ENCODE data around the gene TIPIN.

Gene TIPIN, protein sequence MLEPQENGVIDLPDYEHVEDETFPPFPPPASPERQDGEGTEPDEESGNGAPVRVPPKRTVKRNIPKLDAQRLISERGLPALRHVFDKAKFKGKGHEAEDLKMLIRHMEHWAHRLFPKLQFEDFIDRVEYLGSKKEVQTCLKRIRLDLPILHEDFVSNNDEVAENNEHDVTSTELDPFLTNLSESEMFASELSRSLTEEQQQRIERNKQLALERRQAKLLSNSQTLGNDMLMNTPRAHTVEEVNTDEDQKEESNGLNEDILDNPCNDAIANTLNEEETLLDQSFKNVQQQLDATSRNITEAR

DNA sequence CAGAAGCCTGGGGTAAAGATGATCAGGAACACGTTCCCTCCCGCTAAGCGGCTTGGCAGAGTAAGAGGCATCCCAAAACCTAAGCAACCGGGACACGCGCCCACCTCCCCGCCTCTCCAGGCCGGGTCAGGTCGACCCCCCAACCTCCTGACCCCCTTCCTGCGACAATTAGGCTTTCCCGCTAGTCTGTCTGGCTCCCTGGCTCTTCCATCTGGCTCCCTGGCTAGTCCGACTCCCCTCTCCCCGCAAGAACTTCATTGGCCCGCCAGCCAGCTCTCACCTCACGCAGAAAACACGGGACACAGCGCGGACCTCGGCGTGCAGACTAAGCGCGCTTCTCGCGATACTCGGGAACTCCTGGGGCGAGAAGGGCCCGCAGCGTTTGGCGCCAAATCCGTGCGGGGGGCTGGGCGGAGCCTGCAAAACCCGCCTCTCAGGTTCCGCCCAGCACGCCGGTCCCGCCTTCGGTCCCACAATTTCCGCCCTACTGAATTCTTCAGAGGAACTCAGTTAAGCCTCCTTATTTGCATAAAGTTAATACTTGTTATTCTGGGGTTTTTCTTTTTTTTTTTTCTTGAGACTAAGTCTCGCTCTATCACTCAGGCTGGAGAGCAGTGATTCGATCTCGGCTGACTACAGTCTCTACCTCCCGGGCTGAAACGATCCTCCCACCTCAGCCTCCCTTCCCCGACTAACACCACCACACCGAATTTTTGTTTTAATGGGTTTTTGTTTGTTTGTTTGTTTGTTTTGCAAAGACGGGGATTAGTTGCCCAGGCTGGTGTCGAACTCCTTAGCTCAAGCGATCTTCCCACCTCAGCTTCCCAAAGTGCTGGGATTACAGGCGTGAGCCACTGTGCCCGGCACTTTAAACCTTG is at the start of gene TIPIN:
Gene TIPIN, minus strand, starts transcription at position 327 of the 878 bp plus-strand sequence. CDS start 3,738 bp downstream, outside the sequence.
- TF ChIP-seq, protein P1, sequence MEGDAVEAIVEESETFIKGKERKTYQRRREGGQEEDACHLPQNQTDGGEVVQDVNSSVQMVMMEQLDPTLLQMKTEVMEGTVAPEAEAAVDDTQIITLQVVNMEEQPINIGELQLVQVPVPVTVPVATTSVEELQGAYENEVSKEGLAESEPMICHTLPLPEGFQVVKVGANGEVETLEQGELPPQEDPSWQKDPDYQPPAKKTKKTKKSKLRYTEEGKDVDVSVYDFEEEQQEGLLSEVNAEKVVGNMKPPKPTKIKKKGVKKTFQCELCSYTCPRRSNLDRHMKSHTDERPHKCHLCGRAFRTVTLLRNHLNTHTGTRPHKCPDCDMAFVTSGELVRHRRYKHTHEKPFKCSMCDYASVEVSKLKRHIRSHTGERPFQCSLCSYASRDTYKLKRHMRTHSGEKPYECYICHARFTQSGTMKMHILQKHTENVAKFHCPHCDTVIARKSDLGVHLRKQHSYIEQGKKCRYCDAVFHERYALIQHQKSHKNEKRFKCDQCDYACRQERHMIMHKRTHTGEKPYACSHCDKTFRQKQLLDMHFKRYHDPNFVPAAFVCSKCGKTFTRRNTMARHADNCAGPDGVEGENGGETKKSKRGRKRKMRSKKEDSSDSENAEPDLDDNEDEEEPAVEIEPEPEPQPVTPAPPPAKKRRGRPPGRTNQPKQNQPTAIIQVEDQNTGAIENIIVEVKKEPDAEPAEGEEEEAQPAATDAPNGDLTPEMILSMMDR (IDR thresholded peaks at IDR 0.05), result no peak
- peak within 1 kb of the TSS; percentile 69 for H3K27ac ChIP-seq
- H3K27me3 ChIP-seq, result no peaks in the 10 kb centered on the region
- no peaks in the 10 kb centered on the region for H3K9me3 ChIP-seq
- peak within 1 kb of the TSS; percentile 66 to 90 for H3K4me3 ChIP-seq (ENCODE audit: low read depth in 1 of 2, low read length in 1 of 2)
- H3K4me1 ChIP-seq (ENCODE audit: control insufficient read depth in 1 of 2, insufficient read depth in 1 of 2, low read depth in 1 of 2, low read length in 1 of 2), result peaks cover 25 to 28% of the 10 kb centered on the region in 2 experiments
- no peaks in the 10 kb centered on the region for H3K36me3 ChIP-seq

DNA sequence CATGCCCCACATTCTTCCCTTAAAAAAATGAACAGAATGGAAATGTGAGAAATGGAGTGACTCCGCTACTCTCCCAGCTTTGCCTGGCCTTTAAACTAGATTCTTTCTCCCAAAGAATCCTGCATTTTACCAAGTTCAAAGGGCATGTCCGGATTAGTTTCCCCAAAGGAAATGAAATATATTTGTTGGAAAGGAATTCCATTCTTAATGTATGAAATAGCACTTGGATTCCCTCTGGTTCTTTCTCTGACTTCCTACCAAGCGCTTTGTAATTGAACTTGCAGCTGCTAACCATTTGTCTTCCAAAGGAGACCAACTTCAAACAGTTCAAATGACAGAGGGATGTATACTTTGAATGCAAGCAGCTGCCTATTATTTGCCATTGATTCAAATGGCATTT is 49.1 kb upstream of the TIPIN start:
- TF ChIP-seq, protein P1 (IDR thresholded peaks at IDR 0.05), result no peak
- Histone ChIP-seq H3K4me1 (ENCODE audit: control insufficient read depth in 1 of 2, insufficient read depth in 1 of 2, low read depth in 1 of 2, low read length in 1 of 2) (peaks cover 86 to 87% of the 10 kb centered on the region in 2 experiments), H3K27ac (peak overlapping the region; percentile 73)

GRCh38 chr15:66405007-66405406 is 48.5 kb upstream of the TIPIN start:
- Histone ChIP-seq H3K4me1 (ENCODE audit: control insufficient read depth in 1 of 2, insufficient read depth in 1 of 2, low read depth in 1 of 2, low read length in 1 of 2) (peaks cover 86 to 87% of the 10 kb centered on the region in 2 experiments), H3K36me3 (no peaks in the 10 kb centered on the region), H3K27ac (peak overlapping the region; percentile 73), H3K9me3 (no peaks in the 10 kb centered on the region), H3K27me3 (no peaks in the 10 kb centered on the region), H3K4me3 (ENCODE audit: low read depth in 1 of 2, low read length in 1 of 2) (peak overlapping the region; percentile 36 to 41)
- TF ChIP-seq, protein P1 (IDR thresholded peaks at IDR 0.05), result no peak

More for the DNA sequence above, 49.1 kb upstream of the TIPIN start:
- Histone ChIP-seq H3K36me3 (no peaks in the 10 kb centered on the region), H3K27me3 (no peaks in the 10 kb centered on the region), H3K9me3 (no peaks in the 10 kb centered on the region), H3K4me3 (ENCODE audit: low read depth in 1 of 2, low read length in 1 of 2) (no peak overlapping the region)

- TF ChIP-seq, protein P1 (IDR thresholded peaks at IDR 0.05), result peak; percentile 46
- Histone ChIP-seq H3K27ac (peak overlapping the region; percentile 73), H3K4me1 (ENCODE audit: control insufficient read depth in 1 of 2, insufficient read depth in 1 of 2, low read depth in 1 of 2, low read length in 1 of 2) (peaks cover 84 to 86% of the 10 kb centered on the region in 2 experiments), H3K27me3 (no peaks in the 10 kb centered on the region), H3K9me3 (no peaks in the 10 kb centered on the region), H3K4me3 (ENCODE audit: low read depth in 1 of 2, low read length in 1 of 2) (peak overlapping the region; percentile 36 to 41), H3K36me3 (no peaks in the 10 kb centered on the region)
These were observed 48.0 kb upstream of the TIPIN start for GRCh38 chr15:66404532-66404931.

DNA sequence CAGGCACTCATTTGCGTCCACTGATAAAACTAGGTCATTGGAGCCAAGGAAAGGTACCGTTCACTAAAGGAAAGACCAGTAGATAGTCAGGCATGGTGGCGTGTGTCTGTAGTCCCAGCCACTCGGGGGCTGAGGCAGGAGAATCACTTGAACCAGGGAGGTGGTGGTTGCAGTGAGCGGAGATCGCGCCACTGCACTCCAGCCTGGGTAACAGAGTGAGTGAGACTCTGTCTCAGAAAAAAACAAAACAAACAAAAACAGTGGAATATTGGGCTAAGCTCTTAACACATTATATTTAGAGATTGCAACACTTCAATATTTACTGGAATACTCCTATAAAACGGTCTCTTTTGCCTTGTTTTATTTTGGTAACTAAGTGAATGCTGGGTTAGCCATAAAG is 47.6 kb upstream of the TIPIN start:
- peak overlapping the region; percentile 36 to 41 for H3K4me3 ChIP-seq (ENCODE audit: low read depth in 1 of 2, low read length in 1 of 2)
- H3K9me3 ChIP-seq, result no peaks in the 10 kb centered on the region
- peak overlapping the region; percentile 73 for H3K27ac ChIP-seq
- TF ChIP-seq, protein P1 (IDR thresholded peaks at IDR 0.05), result no peak
- H3K27me3 ChIP-seq, result no peaks in the 10 kb centered on the region
- H3K36me3 ChIP-seq, result no peaks in the 10 kb centered on the region
- H3K4me1 ChIP-seq (ENCODE audit: control insufficient read depth in 1 of 2, insufficient read depth in 1 of 2, low read depth in 1 of 2, low read length in 1 of 2), result peaks cover 82 to 86% of the 10 kb centered on the region in 2 experiments
